Measurements from ENCODE around the gene RNF169. TPM values are rescaled to one million over a fixed set of nuclear protein-coding genes. Genes with fewer than 3 reads are reported as not detected.

The RNF169 gene
- total and polyA plus RNA-seq, 2 of the 8 experiments (the other 6 are each of a cell fraction or from before 2014, with no cell fraction given): 3.6 to 12.5 TPM

DNA sequence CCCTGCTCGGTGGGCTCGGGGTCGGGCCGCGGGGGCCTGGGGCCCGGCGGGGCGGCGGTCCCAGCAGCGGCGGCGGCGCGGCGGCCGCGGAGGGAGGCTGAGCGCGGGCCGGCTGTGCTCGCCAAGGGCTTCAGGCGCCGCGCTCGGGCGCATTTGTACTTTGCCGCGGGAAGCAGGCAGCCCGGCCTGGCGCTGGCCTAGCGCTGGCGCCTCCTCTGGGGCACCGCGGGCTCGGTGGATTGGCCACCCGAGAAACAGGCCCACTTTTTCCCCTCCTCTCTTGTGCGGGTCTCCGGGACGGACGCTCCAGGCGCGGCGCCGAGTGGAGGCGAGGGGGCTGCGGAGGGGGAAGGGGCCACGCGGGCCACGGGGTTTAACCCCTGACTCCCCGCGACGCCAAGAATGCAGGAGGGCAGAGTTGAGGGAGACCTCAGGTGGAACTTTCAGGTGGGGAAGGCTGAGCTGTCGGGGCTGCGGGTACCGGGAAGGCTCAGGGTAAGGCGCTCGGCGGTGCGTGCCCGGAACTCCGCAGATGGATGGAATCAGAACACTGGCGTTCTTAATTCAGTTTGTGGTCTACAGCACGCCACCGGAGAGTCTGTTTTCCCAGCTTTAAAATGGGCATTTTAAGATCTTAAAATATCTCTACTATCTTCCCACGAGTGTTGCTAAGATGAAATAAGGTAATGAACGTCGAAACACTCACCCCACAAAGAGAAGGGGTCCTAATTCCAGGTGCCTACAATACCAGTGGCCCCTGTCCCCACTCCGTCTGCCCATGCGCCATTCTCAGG is 17.2 kb upstream of the RNF169 start, which contains the start of gene CHRDL2 (continued):
- TF ChIP-seq CREB1 (IDR thresholded peaks at IDR 0.05) (no peak), NRF1 (IDR thresholded peaks at IDR 0.05; ENCODE audit: low read depth, low read length) (no peak), POLR2A (IDR thresholded peaks at IDR 0.05; ENCODE audit: control extremely low read depth in 1 of 2, low read depth in 2 of 2, low read length in 2 of 2) (no peak), KDM1A (IDR thresholded peaks at IDR 0.05; ENCODE audit: borderline replicate concordance, low read length) (peak; percentile 84), YY1 (IDR thresholded peaks at IDR 0.05; ENCODE audit: low read depth, low read length) (no peak), BRCA1 (IDR thresholded peaks at IDR 0.05; ENCODE audit: low read depth, low read length) (no peak), GABPA (IDR thresholded peaks at IDR 0.05; ENCODE audit: borderline replicate concordance, insufficient read depth, low read length) (no peak), EZH2 (IDR thresholded peaks at IDR 0.05; ENCODE audit: low read depth, low read length, severe bottlenecking) (peak; percentile 48), EGR1 (IDR thresholded peaks at IDR 0.05; ENCODE audit: borderline replicate concordance, low read depth, low read length) (no peak), PHF8 (conservative IDR thresholded peaks at IDR 0.05; ENCODE audit: low read depth, low read length) (no peak), TCF12 (IDR thresholded peaks at IDR 0.05; ENCODE audit: low read depth, low read length) (no peak), JUND (IDR thresholded peaks at IDR 0.05; ENCODE audit: low read length) (no peak), GTF2F1 (IDR thresholded peaks at IDR 0.05; ENCODE audit: borderline replicate concordance, low read depth, low read length) (no peak), TEAD4 (IDR thresholded peaks at IDR 0.05; ENCODE audit: low read depth, low read length) (0 out of 2 replicates have a peak, but pooled peaks have one; percentile 33), SIN3A (conservative IDR thresholded peaks at IDR 0.05 in 1 of 2, IDR thresholded peaks at IDR 0.05 in 1 of 2; ENCODE audit: low read depth in 1 of 2, low read length in 2 of 2) (no peak), SAP30 (IDR thresholded peaks at IDR 0.05; ENCODE audit: insufficient read depth, insufficient replicate concordance, low read length) (no peak), TAF7 (optimal IDR thresholded peaks at IDR 0.05; ENCODE audit: borderline replicate concordance, low read depth, low read length) (no peak)
- TF ChIP-seq, protein P1, sequence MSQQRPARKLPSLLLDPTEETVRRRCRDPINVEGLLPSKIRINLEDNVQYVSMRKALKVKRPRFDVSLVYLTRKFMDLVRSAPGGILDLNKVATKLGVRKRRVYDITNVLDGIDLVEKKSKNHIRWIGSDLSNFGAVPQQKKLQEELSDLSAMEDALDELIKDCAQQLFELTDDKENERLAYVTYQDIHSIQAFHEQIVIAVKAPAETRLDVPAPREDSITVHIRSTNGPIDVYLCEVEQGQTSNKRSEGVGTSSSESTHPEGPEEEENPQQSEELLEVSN (IDR thresholded peaks at IDR 0.05): 0 out of 2 replicates have a peak, but pooled peaks have one; percentile 38

Data from H1 (cell line).